GM18520 (cell line): ENCODE measurements around the gene KDM1B.

ENCODE experiments used
- ATAC-seq: cut with Tn5 transposase; IDR thresholded peaks from one replicate; pipeline ENCODE4 v1.9.1; 2021; ENCODE audit not compliant: unreplicated experiment

Gene KDM1B, protein sequence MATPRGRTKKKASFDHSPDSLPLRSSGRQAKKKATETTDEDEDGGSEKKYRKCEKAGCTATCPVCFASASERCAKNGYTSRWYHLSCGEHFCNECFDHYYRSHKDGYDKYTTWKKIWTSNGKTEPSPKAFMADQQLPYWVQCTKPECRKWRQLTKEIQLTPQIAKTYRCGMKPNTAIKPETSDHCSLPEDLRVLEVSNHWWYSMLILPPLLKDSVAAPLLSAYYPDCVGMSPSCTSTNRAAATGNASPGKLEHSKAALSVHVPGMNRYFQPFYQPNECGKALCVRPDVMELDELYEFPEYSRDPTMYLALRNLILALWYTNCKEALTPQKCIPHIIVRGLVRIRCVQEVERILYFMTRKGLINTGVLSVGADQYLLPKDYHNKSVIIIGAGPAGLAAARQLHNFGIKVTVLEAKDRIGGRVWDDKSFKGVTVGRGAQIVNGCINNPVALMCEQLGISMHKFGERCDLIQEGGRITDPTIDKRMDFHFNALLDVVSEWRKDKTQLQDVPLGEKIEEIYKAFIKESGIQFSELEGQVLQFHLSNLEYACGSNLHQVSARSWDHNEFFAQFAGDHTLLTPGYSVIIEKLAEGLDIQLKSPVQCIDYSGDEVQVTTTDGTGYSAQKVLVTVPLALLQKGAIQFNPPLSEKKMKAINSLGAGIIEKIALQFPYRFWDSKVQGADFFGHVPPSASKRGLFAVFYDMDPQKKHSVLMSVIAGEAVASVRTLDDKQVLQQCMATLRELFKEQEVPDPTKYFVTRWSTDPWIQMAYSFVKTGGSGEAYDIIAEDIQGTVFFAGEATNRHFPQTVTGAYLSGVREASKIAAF

DNA sequence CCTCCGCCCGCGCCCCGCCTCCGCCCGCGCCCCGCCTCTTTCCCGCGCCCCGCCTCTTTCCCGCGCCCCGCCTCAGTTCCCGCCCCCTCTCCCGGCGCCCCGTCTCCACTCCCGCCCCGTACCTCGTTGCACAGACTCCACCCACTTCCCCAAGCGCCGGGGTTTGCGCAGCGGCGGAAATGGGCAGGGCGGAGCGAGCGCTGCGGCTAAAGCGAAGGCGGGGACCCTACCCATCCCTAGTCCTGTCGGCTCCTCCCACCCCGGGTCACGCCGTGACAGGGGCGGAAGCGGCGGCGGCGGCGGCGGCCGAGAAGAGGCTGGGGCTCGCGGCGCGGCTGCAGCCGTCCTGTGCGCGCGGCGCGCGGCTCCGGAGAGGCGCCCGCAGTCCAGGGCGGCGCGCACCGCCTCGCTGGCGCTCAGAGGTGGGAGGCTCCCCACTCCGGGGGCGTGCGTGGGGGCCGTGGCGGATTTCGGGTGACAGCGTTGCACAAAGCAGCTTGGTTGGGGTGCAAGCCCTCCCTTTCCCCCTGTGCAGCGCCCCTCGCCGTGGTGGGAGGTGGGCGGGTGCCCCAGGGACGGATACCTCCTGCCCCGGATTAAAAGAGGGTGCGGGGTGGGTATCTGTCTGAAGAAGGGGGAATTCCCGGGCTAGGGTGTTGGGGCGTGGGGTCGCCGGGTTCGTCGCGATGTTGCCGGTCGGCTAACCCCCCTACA, at the start of gene KDM1B:
Gene KDM1B (plus strand): TSS at position 273 of the 714 bp plus-strand sequence. CDS start 4,474 bp downstream, outside the sequence.
- ATAC-seq, result peak; percentile 89

DNA sequence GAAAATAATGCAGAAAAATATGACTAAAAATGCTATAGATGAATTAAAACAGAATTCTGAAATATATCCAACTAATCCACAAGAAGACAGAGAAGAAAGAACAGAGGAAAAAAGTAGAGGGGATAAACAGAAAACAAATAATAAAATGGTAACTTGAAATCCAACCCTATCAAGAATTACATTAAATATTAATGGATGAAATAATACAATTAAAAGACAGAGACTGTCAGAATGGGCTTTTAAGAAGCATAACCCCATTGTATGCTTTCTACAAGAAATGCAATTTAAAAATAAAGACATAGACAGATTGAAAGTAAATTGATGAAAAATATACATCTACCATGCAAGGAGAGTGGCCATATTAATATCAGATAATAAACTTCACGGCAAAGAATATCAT, 48.2 kb upstream of the KDM1B start:
- ATAC-seq, result no peak

DNA sequence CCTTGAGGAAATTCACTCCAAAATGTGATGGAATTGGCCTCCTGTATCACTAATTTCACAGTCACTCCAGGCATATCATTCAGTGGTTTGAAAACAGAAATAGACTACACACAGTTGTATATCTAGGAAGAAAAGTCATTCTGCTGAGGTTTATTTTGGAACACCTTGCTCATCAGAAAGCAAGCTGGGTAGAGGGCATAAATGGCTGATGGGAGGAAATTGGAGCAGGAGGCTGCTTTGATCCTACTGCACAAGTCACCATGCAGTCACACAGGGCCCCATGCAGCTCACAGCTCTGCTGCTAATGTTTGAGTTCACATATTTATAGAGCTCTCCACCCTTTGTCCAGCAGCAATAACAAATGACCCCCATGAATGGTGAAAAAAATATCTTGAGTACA, 45.1 kb upstream of the KDM1B start:
- no peak for ATAC-seq

DNA sequence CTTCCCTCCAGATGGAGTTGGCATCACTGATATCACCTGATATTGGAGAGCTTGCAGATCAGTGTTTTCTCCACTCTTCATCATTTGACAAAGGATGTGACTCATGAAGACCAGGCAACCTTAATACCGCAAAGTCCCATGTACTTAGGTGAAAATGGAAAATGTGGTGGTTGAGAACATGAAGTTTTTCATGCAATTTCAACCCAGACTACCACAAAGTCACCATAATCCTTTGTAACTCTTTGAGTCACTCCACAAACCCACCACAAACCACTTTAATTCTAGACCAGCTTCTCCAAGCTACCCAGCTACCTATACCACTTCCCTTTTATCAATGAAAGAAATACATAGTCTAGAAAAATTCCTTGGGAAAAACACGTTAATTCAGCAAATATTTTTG, 39.9 kb upstream of the KDM1B start:
- no peak for ATAC-seq

DNA sequence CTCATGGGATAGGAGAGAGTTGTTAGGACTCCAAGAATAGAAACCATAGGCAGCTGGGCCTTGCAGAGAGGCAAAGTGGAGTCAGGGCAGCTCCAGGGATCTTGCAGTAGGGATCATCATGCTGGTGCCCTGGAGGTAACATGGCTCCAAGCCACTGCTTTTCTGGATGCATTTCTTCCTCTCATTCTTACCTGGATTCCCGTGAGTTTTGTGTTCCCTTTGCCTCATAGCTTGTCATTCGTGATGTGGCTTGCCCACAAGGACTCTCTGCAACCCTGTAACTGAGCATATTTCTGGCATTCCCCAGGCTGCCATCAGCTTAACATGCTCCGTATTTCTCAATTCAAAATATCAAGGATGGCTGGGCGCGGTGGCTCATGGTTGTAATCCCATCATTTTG, 38.1 kb upstream of the KDM1B start:
- ATAC-seq, result no peak

DNA sequence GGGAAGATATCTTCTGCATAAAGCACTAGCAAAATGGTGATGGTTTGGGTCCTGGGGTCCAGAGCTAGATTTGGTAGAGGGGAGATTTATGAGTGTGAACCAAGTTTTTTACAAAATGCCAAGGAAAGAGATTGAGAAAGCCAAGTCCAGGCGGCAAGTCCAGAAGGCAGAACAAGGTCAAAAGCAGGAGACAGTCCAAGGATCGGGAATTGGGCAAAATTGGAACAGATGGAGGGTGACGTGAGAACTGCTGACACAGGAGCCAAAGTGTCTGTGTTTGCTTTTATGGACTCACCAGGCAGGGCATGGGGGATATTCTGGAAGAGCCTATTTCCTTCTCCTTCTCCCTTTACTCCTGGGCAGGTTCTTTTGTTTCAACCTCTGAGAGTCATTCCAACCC, 36.9 kb upstream of the KDM1B start:
- ATAC-seq, result no peak

DNA sequence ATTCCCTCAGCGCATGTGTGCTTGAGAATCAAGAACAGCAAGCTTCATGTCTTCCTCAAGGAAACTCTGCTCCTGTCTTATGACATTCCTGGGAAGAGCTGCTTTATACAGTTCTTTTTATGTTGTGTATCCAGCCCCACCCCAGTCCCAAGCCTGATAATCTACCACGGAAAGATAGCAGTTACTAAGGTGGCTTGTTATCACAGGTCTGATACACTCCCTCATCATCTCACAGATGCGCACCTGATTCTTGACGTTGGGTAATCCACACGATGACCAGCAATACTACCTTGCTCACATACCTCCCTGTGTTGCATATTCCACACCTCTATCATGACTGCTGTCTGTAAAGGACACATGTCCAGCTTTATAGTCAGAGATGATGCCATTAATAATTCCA, 36.0 kb upstream of the KDM1B start:
- no peak for ATAC-seq

DNA sequence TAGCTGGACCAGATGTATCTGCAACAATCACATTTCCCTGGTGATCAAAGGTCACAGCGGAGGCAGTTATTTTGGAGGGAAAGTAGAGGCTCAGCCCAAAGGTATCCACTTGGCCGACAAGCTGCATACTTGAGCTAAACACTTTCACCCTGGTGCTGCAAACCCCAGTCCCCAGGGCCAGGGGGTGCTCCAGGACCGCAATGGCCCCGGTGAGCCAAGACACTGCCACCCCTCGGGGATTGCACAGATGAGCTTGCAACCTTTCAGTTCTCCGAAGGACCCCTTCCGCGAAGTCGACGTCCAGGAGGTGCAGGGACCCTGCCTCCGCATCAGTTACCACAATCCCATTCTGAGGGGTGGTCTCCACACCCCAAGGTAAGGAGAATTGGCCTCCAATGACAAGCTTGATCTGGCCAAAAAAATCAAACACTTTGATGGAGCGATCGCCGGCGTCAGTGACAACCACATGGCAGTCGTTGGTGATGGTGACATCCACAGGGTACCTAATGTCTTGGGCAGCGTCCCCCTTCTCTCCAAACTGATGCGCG, 33.6 kb upstream of the KDM1B start:
- ATAC-seq, result no peak

DNA sequence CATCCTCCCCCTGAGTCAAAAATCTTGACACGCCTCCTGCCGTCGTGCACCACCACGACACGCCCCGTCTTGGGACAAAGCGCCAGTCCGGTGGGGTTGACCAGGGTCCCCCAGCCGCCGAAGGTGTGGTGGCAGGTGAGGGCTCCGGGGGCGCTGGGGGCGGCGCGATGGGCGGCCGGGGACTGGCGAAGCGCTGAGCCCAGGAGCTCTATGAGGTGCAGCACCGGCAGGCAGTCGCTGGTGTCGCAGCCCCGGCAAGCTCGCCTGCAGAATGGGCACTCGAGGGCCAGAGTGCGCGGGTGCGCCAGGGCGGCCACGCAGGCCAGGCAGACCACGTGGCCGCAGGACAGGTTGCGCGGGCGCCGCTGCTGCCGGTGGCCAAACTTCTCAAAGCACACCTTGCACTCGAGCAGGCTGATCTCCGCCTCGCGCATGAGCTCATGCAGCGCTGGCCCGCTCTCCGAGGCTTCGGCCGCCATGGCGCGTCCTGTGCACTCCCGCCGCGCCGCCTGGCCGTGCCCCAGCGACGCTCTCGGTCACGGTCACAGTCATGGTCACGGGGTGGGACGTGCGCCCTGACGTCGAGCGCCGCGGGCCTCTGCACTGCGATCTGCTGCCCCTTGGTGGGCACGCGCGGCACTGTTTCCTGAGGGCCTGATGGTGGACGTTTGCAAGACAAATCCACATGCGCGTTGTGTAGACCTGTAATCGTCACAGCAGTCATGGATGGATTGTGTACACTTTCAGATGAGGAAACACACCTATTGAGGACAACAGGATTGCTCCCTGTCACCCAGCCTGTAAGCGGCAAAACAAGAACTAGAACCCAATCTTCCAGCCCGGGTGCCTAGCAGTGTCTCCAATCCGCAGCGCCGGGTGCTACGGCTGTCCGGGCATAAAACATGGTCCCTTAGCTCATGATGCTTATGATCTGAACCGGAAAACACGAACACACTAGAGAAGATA, 32.8 kb upstream of the KDM1B start, which contains the start of gene NHLRC1:
Gene NHLRC1 (minus strand): TSS at position 550 of the 966 bp plus-strand sequence. CDS start 71 bp downstream, at position 479.
- ATAC-seq, result peak; percentile 97

DNA sequence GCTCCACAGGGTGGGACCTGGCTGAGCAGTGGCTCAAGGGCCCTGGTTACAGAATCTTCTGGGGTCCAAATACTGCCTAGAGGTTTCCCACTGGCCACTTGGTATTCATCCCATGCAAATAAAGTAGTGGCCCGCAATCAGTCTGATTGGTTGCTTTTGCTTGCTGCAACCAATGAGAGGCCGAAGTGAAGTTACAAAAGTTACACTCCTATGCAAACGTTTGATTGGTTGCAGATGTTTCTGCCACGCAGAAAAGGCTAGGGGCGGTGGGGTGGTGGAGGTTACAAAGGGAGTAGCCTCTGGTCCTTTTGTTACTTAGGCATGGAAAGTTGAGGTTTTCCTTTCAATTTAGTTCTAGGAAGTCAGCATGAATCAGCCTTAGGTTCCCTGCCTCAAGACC, 29.1 kb upstream of the KDM1B start:
- ATAC-seq, result no peak

DNA sequence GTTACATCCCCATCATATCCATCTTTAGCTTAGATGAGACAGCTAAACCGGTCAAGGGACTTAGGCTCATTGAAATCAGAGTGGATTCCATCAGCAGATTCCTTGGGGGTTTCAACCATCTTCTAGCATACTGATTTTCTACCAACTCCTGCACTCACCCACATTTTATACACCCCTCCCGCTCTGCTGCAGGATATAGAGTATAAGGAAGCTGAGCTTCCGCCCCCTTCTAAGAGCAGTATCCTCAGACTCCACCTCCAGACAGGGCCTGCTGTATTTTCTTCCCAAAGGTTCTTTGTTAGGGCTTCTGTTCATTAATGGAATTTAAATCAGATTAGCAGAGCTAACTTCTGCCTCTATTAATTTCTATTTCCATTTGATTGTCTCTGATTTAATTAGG, 22.9 kb upstream of the KDM1B start:
- no peak for ATAC-seq

DNA sequence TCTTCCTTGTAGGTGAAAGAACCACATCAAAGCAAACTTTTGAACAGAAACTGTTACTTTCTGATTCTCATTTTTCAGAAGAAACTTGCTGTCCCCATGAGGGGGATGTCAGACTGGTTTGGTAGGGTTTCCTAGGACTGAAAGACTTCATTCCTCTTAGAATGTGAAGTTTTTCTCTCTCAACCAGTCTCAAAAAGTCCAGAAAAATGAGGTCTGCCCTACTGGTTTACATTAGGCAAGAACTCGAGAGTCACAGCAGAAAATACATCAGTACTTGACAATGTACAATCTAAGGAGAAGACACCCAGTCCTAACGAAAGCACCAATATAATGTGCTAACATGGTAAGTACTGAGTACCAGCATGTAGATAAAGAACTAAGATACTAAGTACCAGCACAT, 20.1 kb upstream of the KDM1B start:
- ATAC-seq, result no peak

DNA sequence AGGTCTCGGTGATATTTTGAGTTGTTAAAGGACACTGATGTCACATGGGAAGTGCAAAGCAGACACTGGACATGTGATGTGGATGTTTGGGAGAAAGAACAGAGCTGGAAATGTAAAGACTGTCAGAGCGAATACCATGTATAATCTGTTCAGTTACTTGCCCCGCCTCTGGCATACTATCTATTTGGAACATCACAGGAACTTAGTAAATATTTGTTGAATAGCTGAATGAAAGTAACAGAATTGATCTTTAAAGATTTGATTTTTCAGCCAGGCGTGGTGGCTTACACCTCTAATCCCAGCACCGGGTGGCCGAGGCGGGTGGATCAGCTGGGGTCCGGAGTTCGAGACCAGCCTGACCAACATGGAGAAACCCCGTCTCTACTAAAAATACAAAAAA, 19.0 kb upstream of the KDM1B start:
- ATAC-seq, result no peak

DNA sequence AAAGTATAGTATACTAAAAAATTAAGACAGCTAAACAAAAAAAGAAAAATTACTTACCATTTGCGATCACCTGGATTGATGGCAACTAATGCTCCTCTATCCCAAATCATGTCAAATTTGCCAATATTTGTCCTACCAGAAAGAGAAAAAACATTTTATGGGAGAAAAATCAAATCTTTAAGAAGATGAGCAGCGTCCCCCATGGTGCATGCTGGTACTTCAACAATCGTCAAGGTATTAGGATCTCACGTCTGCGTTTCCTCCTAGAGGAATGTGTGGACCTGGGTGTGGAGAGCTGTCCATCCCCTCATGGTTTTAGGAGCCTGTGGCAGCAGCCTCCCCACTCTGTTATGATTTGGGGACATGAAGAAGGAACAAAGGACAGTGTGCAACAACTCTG, 16.3 kb upstream of the KDM1B start:
- no peak for ATAC-seq

DNA sequence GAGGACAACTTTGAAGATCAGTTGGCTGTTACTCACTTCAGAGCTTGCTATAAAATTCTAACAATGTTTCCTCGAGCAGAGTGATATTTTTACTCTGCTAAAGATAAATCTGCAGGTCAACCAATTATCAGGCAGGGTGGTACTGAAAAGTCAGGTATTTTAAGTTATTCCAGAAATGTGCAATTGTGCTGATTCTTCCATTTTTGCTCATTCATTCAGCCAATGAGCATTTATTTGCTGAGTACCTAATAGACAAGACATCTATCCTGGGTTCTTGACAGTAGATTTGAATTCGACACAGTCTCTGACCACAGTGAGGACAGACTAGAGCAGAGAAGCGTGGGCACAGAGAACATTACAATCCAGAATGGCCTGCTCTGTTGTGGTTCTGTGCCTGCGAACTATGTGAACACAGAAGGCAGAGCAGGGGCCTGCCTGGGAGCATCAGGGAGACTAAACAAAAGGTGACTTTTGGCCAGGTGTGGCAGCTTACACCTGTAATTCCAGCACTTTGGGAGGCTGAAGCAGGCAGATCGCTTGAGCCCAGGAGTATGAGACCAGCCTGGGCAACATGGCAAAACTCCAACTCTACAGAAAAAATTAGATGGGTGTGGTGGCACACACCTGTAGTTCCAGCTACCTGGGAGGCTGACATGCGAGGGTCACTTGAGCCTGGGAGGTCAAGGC, 15.1 kb upstream of the KDM1B start:
- ATAC-seq, result no peak

DNA sequence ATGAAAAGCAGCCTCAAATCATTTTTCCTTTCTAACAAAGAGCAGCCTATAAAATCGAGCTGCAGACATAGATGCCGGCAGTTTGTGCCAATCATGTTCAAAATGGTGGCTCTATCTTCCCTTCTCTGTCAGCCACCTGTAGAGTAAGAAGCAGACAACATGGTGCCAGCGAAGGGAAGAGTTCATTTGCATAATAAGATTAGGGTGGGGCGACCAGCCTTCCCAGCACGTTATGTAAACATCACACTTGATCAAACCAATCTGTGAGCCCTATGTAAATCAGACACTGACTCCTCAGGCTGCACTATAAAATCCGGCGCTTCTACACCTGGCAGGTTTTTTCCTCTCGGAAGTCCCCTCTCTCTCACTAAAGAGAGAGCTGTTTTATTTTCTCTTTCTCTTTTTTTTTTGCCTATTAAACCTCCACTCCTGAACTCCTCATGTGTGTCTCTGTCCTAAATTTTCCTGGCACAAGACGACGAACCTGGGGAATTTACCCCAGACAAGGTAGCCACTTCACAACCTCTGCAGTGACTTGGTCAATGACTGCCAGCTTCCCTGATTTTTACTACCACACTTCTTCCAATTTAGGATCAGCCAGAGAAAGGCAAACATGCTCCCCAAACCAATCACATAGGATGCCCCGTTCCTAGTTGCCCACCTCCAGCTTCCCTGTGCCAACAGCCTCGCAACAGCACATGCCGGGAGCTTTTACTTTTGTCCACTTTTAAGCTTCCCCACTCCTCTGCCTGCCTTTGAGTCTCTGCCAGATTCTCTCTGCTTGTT, 13.2 kb upstream of the KDM1B start:
- no peak for ATAC-seq

DNA sequence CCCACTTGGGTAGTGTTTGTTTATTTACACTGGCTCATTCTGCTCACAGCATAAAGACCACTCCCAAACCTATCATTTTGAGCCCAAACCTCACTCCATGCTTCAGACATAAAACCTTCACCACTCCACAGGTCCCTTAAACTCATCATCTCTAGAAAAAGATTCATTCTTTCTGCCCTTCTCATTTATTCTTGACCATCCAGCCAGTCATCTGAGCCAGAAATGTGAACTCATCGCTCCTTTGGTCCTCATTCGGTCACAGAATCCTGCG, 12.7 kb upstream of the KDM1B start:
- ATAC-seq, result no peak

DNA sequence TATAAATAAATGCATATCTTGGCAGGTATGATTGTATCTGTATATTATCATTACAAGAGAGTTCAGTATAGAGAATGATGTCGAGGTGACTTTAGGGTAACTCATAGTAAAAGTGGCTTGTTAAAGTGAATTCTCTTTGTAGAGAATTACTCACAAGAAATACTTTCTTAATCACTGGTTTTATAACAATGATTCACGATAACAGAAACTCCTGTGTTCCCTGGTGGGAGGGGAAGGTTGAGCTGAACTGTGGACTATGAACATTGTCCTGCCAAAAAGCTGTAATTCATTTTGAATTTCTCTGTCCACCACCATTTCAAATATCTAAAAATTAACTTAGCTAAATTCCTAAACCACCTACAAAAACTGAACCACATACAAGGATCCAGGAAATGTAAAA, 8.1 kb upstream of the KDM1B start:
- ATAC-seq, result no peak

DNA sequence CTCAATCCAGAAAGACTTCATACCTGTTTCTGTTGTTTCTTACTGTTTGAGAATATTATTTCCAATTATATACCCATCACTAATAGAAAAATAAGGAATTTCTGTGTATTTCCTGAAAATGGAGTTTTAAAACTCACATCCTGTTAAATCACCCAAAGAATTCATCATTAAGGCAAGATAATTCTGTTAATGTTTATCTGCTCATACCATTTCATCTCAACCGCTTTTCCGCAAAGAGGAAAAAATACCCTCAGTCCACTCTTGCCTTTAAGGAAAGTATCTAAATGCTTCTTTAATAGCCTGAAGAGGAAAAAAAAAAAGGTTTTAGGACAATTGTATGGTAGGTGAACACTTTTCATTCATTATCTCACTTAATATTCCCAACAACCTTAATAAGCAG, 7.6 kb upstream of the KDM1B start:
- ATAC-seq, result no peak
